H9 (cell line): Measurements from ENCODE around the gene NRG3. TPM values are rescaled to one million over a fixed set of nuclear protein-coding genes. Genes with fewer than 3 reads are reported as not detected.

Experiments used
- DNase-seq: peaks from one replicate; pipeline ENCODE4 v3.0.0-alpha.2; 2017
- H2AFZ ChIP-seq: one replicate; pipeline ENCODE4 v1.6.1; 2013; ENCODE audit warnings: mild to moderate bottlenecking, low read length, control low read depth, moderate library complexity
- H2AK5ac ChIP-seq: 2 replicates; pipeline ENCODE4 v1.6.1; 2013; ENCODE audit warnings: low read length, control low read depth, mixed read lengths; ENCODE audit not compliant: insufficient read length
- H2BK120ac ChIP-seq: one replicate; pipeline ENCODE4 v1.6.1; 2013; ENCODE audit warnings: low read depth, mild to moderate bottlenecking, low read length, control low read depth, inconsistent platforms; ENCODE audit not compliant: poor library complexity, severe bottlenecking
- H2BK12ac ChIP-seq: 2 replicates; pipeline ENCODE4 v1.6.1; 2013; ENCODE audit warnings: low read length, control low read depth, mixed read lengths, low read depth; ENCODE audit not compliant: insufficient read length
- H2BK15ac ChIP-seq: 2 replicates; pipeline ENCODE4 v1.6.1; 2013; ENCODE audit warnings: low read depth, low read length, control low read depth
- H2BK20ac ChIP-seq: one replicate; pipeline ENCODE4 v1.6.1; 2013; ENCODE audit warnings: low read depth, mild to moderate bottlenecking, low read length, control low read depth, inconsistent platforms; ENCODE audit not compliant: poor library complexity, severe bottlenecking
- H2BK5ac ChIP-seq: 2 replicates; pipeline ENCODE4 v1.6.1; 2013; ENCODE audit warnings: low read length, control low read depth, mixed read lengths; ENCODE audit not compliant: insufficient read length
- H3K14ac ChIP-seq: 2 replicates; pipeline ENCODE4 v1.6.1; 2013; ENCODE audit warnings: low read length, control low read depth; ENCODE audit not compliant: insufficient read depth
- H3K18ac ChIP-seq: 2 replicates; pipeline ENCODE4 v1.6.1; 2013; ENCODE audit warnings: low read depth, mild to moderate bottlenecking, mixed read lengths, low read length, control low read depth; ENCODE audit not compliant: insufficient read length
- H3K23ac ChIP-seq: 2 replicates; pipeline ENCODE4 v1.6.1; 2013; ENCODE audit warnings: low read length, control low read depth, mixed read lengths, low read depth; ENCODE audit not compliant: insufficient read length
- H3K23me2 ChIP-seq: 2 replicates; pipeline ENCODE4 v1.6.1; 2013; ENCODE audit warnings: low read depth, mild to moderate bottlenecking, mixed read lengths, low read length, control low read depth; ENCODE audit not compliant: insufficient read length, poor library complexity, severe bottlenecking
- H3K27ac ChIP-seq: 2 replicates; pipeline ENCODE4 v1.5.1; 2013; ENCODE audit warnings: low read length, control low read depth, mixed read lengths, low read depth; ENCODE audit not compliant: insufficient read length
- H3K27me3 ChIP-seq: 2 replicates; pipeline ENCODE4 v1.6.1; 2013; ENCODE audit warnings: low read length, control low read depth, inconsistent platforms; ENCODE audit not compliant: insufficient read depth
- H3K4ac ChIP-seq: 2 replicates; pipeline ENCODE4 v1.6.1; 2013; ENCODE audit warnings: low read depth, mild to moderate bottlenecking, control low read depth, inconsistent platforms, low read length, moderate library complexity
- H3K4me1 ChIP-seq: 2 replicates; pipeline ENCODE4 v1.6.1; 2013; ENCODE audit warnings: low read length, control low read depth, inconsistent platforms; ENCODE audit not compliant: insufficient read depth
- H3K4me2 ChIP-seq: 2 replicates; pipeline ENCODE4 v1.6.1; 2013; ENCODE audit warnings: low read length, control low read depth, mixed read lengths; ENCODE audit not compliant: insufficient read length, insufficient read depth
- H3K56ac ChIP-seq: 2 replicates; pipeline ENCODE4 v1.6.1; 2013; ENCODE audit warnings: low read depth, mild to moderate bottlenecking, mixed read lengths, low read length, control low read depth; ENCODE audit not compliant: insufficient read length
- H3K79me1 ChIP-seq: 2 replicates; pipeline ENCODE4 v1.6.1; 2013; ENCODE audit warnings: low read depth, mild to moderate bottlenecking, moderate library complexity, low read length, control low read depth, inconsistent platforms; ENCODE audit not compliant: insufficient read depth, poor library complexity, severe bottlenecking
- H3K79me2 ChIP-seq: 2 replicates; pipeline ENCODE4 v1.6.1; 2013; ENCODE audit warnings: low read length, control low read depth, inconsistent platforms; ENCODE audit not compliant: insufficient read depth
- H3K9ac ChIP-seq: 2 replicates; pipeline ENCODE4 v1.6.1; 2013; ENCODE audit warnings: low read length, control low read depth, mixed read lengths; ENCODE audit not compliant: insufficient read length; ENCODE audit errors: extremely low read depth
- H3K9me3 ChIP-seq: one replicate; pipeline ENCODE4 v1.6.1; 2013; ENCODE audit warnings: low read depth, low read length, inconsistent platforms; ENCODE audit not compliant: control insufficient read depth
- H3T11ph ChIP-seq: one replicate; pipeline ENCODE4 v1.6.1; 2013; ENCODE audit warnings: mild to moderate bottlenecking, low read length, control low read depth, inconsistent platforms
- H4K20me1 ChIP-seq: one replicate; pipeline ENCODE4 v1.6.1; 2013; ENCODE audit not compliant: control insufficient read depth, insufficient read length, insufficient read depth
- H4K5ac ChIP-seq: 2 replicates; pipeline ENCODE4 v1.6.1; 2013; ENCODE audit warnings: low read depth, mild to moderate bottlenecking, mixed read lengths, low read length, control low read depth; ENCODE audit not compliant: insufficient read length
- H4K8ac ChIP-seq: replicated peaks from 2 replicates; pipeline ENCODE4 v1.6.1; 2013; ENCODE audit warnings: low read length, control low read depth, mixed read lengths, low read depth; ENCODE audit not compliant: insufficient read length
- H4K91ac ChIP-seq: 2 replicates; pipeline ENCODE4 v1.6.1; 2013; ENCODE audit warnings: low read depth, mild to moderate bottlenecking, moderate library complexity, mixed read lengths, low read length, control low read depth; ENCODE audit not compliant: insufficient read length
- H3K27ac Mint-ChIP-seq, 3 experiments: 2 replicates in 2 of 3; 3 replicates in 1 of 3; pipeline ENCODE4 v1.8.0; 2020 to 2021; ENCODE audit warnings: mixed read lengths in 3 of 3, mild to moderate bottlenecking in 1 of 3, moderate library complexity in 1 of 3
- H3K27me3 Mint-ChIP-seq: 2 replicates; pipeline ENCODE4 v1.8.0; 2021; ENCODE audit warnings: low read depth, mild to moderate bottlenecking, moderate library complexity, mixed read lengths
- H3K36me3 Mint-ChIP-seq, 3 experiments: 2 replicates in 2 of 3; 3 replicates in 1 of 3; pipeline ENCODE4 v1.8.0; 2020 to 2021; ENCODE audit warnings: low read depth in 3 of 3, mixed read lengths in 3 of 3; ENCODE audit not compliant: insufficient read depth in 1 of 3
- H3K4me1 Mint-ChIP-seq, 2 experiments: 2 replicates each; pipeline ENCODE4 v1.8.0; 2020; ENCODE audit warnings: mixed read lengths in 2 of 2
- H3K4me3 Mint-ChIP-seq, 2 experiments: 2 replicates in 1 of 2; 3 replicates in 1 of 2; pipeline ENCODE4 v1.8.0; 2020 to 2021; ENCODE audit warnings: mild to moderate bottlenecking in 2 of 2, mixed read lengths in 2 of 2, moderate library complexity in 1 of 2
- H3K9me3 Mint-ChIP-seq, 2 experiments: 2 replicates in 1 of 2; 3 replicates in 1 of 2; pipeline ENCODE4 v1.8.0; 2020; ENCODE audit warnings: mild to moderate bottlenecking in 2 of 2, mixed read lengths in 2 of 2, moderate library complexity in 1 of 2
- WGBS: extraction: QIAGEN DNeasy Blood & Tissue Kit; methylation state at CpG from one replicate; pipeline ENCODE4 v1.1.7; 2013; ENCODE audit warnings: missing lambda C conversion rate, low lambda C conversion rate, mixed read lengths; ENCODE audit not compliant: insufficient read length; ENCODE audit errors: extremely low coverage; 5-methylcytosine and 5-hydroxymethylcytosine counted together
- total RNA-seq: library from RNA; stranded (reverse); gene quantifications from 2 replicates; pipeline ENCODE4 v1.2.1, GENCODE V29; 2021
- TF ChIP-seq, protein P1 (sequence below): fragments of 200-600 bp; sonication (generic); conservative IDR thresholded peaks from 3 replicates; pipeline ENCODE4 v1.8.0; 2021; ENCODE audit warnings: antibody characterized with exemption, mild to moderate bottlenecking

The NRG3 gene
- total RNA-seq, 1 experiment from 2014 or later = 1.6 TPM

DNA sequence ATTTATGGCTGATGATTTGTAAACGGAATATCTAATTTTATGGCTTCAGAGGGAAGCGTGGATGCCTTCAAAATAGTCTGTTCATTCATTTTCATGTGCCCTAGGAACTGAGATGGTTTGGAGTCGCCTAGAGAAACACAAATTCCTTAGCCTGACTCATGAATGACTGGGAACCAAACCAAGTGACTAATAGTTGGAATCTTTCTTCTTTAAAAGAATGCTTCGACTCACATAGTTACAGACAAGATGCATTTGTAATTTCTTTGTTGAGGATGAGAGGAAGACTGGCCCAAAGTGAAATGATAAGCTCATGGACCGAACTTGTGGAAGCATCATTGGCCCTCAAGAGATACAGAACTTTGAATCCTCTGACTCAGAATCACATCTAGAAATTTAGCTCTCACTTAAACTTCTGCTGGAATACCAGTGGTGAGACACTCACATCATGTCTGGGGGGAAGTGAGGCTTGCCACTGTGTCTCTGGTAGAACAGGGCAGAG lies 1107.2 kb downstream of the NRG3 start:
- Mint-ChIP-seq H3K4me1 (peaks cover 5 to 8% of the 10 kb centered on the region in 2 experiments), H3K4me3 (no peak overlapping the region), H3K27ac (no peak overlapping the region), H3K9me3 (no peaks in the 10 kb centered on the region), H3K27me3 (no peaks in the 10 kb centered on the region), H3K36me3 (no peaks in the 10 kb centered on the region)
- no peak for DNase-seq
- no peaks in the 10 kb centered on the region for H3K23me2 ChIP-seq
- no peak overlapping the region for H2BK5ac ChIP-seq
- no peak overlapping the region for H3K4me2 ChIP-seq
- TF ChIP-seq, protein P1, sequence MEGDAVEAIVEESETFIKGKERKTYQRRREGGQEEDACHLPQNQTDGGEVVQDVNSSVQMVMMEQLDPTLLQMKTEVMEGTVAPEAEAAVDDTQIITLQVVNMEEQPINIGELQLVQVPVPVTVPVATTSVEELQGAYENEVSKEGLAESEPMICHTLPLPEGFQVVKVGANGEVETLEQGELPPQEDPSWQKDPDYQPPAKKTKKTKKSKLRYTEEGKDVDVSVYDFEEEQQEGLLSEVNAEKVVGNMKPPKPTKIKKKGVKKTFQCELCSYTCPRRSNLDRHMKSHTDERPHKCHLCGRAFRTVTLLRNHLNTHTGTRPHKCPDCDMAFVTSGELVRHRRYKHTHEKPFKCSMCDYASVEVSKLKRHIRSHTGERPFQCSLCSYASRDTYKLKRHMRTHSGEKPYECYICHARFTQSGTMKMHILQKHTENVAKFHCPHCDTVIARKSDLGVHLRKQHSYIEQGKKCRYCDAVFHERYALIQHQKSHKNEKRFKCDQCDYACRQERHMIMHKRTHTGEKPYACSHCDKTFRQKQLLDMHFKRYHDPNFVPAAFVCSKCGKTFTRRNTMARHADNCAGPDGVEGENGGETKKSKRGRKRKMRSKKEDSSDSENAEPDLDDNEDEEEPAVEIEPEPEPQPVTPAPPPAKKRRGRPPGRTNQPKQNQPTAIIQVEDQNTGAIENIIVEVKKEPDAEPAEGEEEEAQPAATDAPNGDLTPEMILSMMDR = no peak
- H4K20me1 ChIP-seq = no peaks in the 10 kb centered on the region
- no peak overlapping the region for H2AK5ac ChIP-seq
- no peak overlapping the region for H2BK12ac ChIP-seq
- H3K9ac ChIP-seq = no peak overlapping the region
- H4K5ac ChIP-seq = no peak overlapping the region
- H3K56ac ChIP-seq = no peak overlapping the region
- H3T11ph ChIP-seq = no peak overlapping the region
- H3K79me2 ChIP-seq = no peaks in the 10 kb centered on the region
- H2BK120ac ChIP-seq = no peak overlapping the region
- no peak overlapping the region for H3K14ac ChIP-seq
- H4K8ac ChIP-seq = no peak overlapping the region
- no CpG with 5 or more reads among the region's 5 CpGs for WGBS
- H3K27ac ChIP-seq = no peak overlapping the region
- H3K4ac ChIP-seq = no peak overlapping the region
- no peak overlapping the region for H3K23ac ChIP-seq
- no peaks in the 10 kb centered on the region for H3K9me3 ChIP-seq
- H2AFZ ChIP-seq = no peak overlapping the region
- no peak overlapping the region for H4K91ac ChIP-seq
- H3K27me3 ChIP-seq = no peaks in the 10 kb centered on the region
- peaks cover 6% of the 10 kb centered on the region for H3K4me1 ChIP-seq
- no peak overlapping the region for H2BK15ac ChIP-seq
- no peaks in the 10 kb centered on the region for H3K79me1 ChIP-seq
- no peak overlapping the region for H2BK20ac ChIP-seq
- H3K18ac ChIP-seq = no peak overlapping the region
